GM13977 (cell line): Measurements from ENCODE around the gene SPIRE1.
A peak's percentile ranks its signal among the peaks of the same experiment; 100 is the strongest.
"Not testable (repeated sequence)": the region's sequence is repeated elsewhere in the genome, so short reads cannot be mapped to it uniquely, and the experiment has no call there.

Experiments used
- DNase-seq: peaks from one replicate; pipeline ENCODE4 v3.0.0; 2012; ENCODE audit warnings: low spot score
- in situ Hi-C: fragments of 300-500 bp; cut with MboI; formaldehyde crosslinking; loops from one replicate; pipeline ENCODE4 v1.12.0; 2022; ENCODE audit warnings: low sequenced_read_pairs, low pct_unique_long_range_greater_than_20kb, mixed read lengths, inconsistent platforms; ENCODE audit not compliant: unreplicated experiment
- TF ChIP-seq, protein P1 (sequence below): IDR thresholded peaks from 2 replicates; pipeline ENCODE4 v1.5.1; 2012; ENCODE audit warnings: mild to moderate bottlenecking, control low read depth; ENCODE audit not compliant: insufficient read depth; ENCODE audit errors: extremely low read depth, missing control alignments

Gene SPIRE1

DNA sequence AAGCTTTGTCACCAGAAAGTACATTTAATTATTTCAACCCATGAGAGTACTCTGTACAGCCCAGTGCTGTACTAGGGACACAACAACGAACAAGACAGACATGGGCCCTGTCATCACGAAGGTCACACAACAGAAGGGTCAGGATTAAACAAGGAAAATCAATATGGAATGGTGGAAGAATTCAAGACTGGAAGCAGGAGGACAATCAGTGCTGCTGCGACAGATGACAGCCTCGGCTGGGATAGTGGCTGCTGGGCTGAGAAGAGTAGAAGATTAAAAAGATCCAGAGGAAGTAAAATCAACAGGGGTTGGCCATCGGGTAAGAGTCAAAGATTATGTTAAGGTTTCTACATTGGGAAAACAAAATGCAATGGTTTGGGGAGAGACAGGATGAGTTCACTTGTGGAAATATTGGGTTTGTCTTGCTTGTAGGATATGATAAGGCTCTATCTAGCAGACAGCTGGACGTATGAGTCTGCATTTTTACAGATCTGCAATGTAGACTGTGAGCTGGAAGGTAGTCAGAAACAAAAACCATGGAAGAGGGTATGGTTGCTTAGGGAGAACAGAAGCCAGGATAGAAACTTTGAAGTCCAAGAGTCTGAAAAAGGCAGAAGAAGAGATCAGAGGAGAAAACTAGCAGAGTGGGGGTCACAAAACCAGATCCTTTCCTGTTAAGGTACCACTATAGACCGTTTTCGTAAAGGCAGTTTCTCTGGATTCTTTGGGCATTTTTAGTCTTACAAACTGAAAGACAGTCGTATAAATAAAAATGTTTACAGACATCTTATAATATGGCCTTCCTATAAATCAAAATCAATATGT lies 166.1 kb downstream of the SPIRE1 start:
- in situ Hi-C loops = no loop called here
- no peak for DNase-seq
- TF ChIP-seq, protein P1, sequence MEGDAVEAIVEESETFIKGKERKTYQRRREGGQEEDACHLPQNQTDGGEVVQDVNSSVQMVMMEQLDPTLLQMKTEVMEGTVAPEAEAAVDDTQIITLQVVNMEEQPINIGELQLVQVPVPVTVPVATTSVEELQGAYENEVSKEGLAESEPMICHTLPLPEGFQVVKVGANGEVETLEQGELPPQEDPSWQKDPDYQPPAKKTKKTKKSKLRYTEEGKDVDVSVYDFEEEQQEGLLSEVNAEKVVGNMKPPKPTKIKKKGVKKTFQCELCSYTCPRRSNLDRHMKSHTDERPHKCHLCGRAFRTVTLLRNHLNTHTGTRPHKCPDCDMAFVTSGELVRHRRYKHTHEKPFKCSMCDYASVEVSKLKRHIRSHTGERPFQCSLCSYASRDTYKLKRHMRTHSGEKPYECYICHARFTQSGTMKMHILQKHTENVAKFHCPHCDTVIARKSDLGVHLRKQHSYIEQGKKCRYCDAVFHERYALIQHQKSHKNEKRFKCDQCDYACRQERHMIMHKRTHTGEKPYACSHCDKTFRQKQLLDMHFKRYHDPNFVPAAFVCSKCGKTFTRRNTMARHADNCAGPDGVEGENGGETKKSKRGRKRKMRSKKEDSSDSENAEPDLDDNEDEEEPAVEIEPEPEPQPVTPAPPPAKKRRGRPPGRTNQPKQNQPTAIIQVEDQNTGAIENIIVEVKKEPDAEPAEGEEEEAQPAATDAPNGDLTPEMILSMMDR = no peak

DNA sequence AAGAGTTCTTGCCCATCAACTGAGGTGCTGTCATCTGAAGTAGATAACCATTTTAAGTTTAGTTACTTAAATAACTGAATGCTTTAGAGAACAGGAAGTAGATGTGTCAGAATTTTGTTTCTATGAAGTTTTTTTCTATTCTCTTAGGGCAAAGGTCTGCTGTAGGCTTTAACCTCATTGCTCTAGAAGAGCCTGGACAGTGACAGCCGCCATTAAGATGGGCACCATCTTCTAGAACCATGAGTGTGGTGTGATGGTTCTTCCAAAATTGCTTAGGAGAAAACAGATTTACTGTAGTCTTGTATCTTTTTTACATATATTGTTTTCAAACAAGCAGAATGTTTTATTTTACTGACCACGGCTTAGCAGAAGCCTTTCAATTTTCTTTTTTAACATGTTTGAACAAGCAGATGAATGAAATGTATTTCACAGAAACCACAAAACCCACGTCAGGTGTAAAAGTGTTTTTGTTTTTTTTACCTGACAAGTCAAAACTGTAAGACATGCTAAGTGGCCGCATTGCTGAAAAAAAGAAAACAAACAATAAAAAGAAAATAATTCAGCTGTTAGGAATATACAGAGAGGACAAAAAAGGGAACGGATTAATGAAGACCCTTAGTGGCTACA lies 172.3 kb downstream of the SPIRE1 start:
- in situ Hi-C loops = no loop called here
- DNase-seq = peak; percentile 9
- TF ChIP-seq, protein P1 = no peak

DNA sequence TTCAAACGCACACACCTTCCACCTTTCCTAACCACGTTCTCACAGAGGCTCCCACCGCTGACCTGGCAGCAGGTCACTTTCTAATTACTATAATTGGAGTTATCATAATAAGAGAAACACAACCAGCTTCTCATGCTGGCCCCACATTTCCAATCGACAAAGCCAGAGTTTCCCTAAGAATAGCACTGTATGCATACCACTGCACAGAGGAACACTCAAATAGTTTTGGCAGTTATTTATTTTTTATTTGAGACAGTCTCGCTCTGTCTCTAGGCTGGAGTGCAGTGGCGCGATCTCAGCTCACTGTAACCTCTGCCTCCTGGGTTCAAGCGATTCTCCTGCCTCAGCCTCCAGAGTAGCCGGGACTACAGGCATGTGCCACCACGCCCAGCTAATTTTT lies 176.0 kb downstream of the SPIRE1 start:
- in situ Hi-C loops, DNase-seq: not testable (repeated sequence)

DNA sequence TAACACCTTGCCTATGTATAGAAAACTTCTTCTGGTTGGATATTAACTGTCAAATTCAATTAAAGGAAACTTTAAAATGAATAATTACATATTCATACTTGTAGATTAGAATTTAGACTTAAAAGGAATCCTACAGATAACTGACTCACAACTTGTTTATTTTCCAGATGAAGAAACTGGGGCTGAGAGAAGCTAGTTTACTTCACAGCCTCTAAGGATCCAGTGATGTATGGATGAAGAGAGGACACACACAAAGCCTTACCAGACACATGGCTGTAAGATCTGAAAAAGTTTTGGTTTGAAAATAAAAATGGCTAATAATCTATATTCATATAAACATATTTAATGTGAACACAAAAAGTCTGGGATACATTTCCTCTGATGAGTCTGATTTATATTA lies 177.9 kb downstream of the SPIRE1 start:
- in situ Hi-C loops = no loop called here
- no peak for DNase-seq
- TF ChIP-seq, protein P1 = no peak

DNA sequence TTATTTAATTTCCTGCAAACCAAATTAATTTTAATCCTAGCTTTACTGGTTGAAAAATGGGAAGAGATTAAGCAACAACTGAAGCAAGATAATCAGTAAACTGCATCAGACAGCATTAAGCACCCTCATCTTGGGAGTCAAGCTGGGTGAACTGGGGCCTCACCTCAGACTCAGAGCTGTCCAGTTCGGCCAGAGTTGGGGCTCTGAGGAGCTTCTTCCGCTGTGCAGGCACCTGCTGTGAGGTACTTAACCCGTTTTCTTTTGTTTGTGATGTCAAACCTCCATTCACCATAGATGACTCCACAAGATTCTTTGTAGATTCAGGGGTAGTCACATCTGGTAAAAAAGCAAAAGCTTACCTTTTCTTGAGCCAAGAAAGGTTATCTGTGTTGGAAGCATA lies 178.4 kb downstream of the SPIRE1 start:
- no peak for DNase-seq
- in situ Hi-C loops = no loop called here
- TF ChIP-seq, protein P1 = no peak

DNA sequence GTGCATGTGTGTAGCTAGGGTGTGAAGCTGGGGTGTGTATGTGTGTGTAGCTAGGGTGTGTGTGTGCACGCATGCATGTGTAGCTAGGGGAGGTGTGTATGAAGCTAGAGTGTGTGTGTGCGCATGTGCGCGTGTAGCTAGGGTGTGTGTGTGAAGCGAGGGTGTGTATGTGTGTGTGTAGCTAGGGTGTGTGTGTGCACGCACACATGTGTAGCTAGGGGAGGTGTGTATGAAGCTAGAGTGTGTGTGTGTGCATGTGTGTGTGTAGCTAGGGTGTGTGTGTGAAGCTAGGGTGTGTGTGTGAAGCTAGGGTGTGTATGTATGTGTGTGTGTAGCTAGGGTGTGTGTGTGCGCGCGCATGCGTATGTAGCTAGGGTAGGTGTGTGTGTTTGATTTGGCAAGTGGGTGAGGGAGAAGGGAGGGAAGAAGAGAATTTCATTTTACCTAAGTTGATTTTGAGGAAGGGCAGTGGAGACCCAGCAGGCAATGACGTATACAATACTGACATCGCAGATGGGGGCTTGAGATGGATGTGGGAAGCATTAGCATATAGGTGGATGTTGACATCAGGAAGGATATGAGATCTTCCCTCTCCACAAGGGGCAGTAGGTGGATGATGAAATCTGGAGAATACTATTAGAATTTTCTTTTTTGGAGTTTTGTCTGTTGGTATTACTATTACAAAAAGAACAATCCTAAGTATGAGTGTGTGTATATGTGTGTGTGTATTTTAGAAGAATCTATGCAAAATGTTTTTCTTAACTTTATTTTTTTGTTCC lies 179.4 kb downstream of the SPIRE1 start:
- in situ Hi-C loops = no loop called here
- TF ChIP-seq, protein P1 = no peak
- no peak for DNase-seq
